ENCODE results near the gene GPR155. TPM values are rescaled to one million over a fixed set of nuclear protein-coding genes. Genes with fewer than 3 reads are reported as not detected.
"Not testable (repeated sequence)": the region's sequence is repeated elsewhere in the genome, so short reads cannot be mapped to it uniquely, and the experiment has no call there.

The GPR155 gene
- total and polyA plus RNA-seq, 4 donors: 3.1 to 9.4 (median 4.4) TPM

- peak overlapping the region in 1 of 2 donors; percentile 83 for H3K27ac ChIP-seq (ENCODE audit: low read depth in 1 of 2, low read length in 2 of 2)
- peak overlapping the region; percentile 67 to 79 for H3K9ac ChIP-seq (ENCODE audit: low read depth in 1 of 2, low read length in 2 of 2)
- TF ChIP-seq CTCF (IDR thresholded peaks at IDR 0.05; ENCODE audit: low read depth, low read length, missing input control) (no peak), MAX (IDR thresholded peaks at IDR 0.05) (no peak), HNF4A (conservative IDR thresholded peaks at IDR 0.05) (no peak), NR2F2 (IDR thresholded peaks at IDR 0.05) (no peak), TAF1 (conservative IDR thresholded peaks at IDR 0.05) (no peak), YY1 (IDR thresholded peaks at IDR 0.05) (no peak), REST (IDR thresholded peaks at IDR 0.05) (no peak), ATF3 (IDR thresholded peaks at IDR 0.05) (no peak), EGR1 (IDR thresholded peaks at IDR 0.05; ENCODE audit: low read depth in 2 of 2) (no peak)
- peak; percentile 65 for DNase-seq (ENCODE audit: low spot score)
- no peaks in the 10 kb centered on the region for H3K9me3 ChIP-seq (ENCODE audit: control insufficient read depth in 4 of 4, low read length in 3 of 4)
- peaks cover 2 to 12% (median 6%) of the 10 kb centered on the region in 4 donors for H3K4me1 ChIP-seq (ENCODE audit: control insufficient read depth in 4 of 4, insufficient read depth in 4 of 4, low read length in 3 of 4)
- peaks cover 0 to 4% (median 0%) of the 10 kb centered on the region in 4 donors for H3K36me3 ChIP-seq (ENCODE audit: control insufficient read depth in 4 of 4, insufficient read depth in 3 of 4, low read depth in 1 of 4, low read length in 3 of 4)
- 15% methylated on average over 23 of the region's 23 CpGs for WGBS
- H3K27me3 ChIP-seq (ENCODE audit: control insufficient read depth in 4 of 4, insufficient read depth in 4 of 4, low read length in 3 of 4): no peaks in the 10 kb centered on the region
- peak overlapping the region; percentile 67 to 88 (median 82) for H3K4me3 ChIP-seq (ENCODE audit: low read depth in 1 of 3, low read length in 3 of 3)
These were observed 854 bp downstream of the GPR155 start for GRCh38 chr2:174485788-174486562.

GRCh38 chr2:174485045-174485444 is 1.8 kb downstream of the GPR155 start:
- H3K9me3 ChIP-seq (ENCODE audit: control insufficient read depth in 4 of 4, low read length in 3 of 4); H3K27me3 ChIP-seq (ENCODE audit: control insufficient read depth in 4 of 4, insufficient read depth in 4 of 4, low read length in 3 of 4); H3K9ac ChIP-seq (ENCODE audit: low read depth in 1 of 2, low read length in 2 of 2); H3K27ac ChIP-seq (ENCODE audit: low read depth in 1 of 2, low read length in 2 of 2); DNase-seq (ENCODE audit: low spot score); H3K4me3 ChIP-seq (ENCODE audit: low read depth in 1 of 3, low read length in 3 of 3); H3K36me3 ChIP-seq (ENCODE audit: control insufficient read depth in 4 of 4, insufficient read depth in 3 of 4, low read depth in 1 of 4, low read length in 3 of 4): not testable (repeated sequence)
- WGBS: 87% methylated on average over 9 of the region's 9 CpGs
- H3K4me1 ChIP-seq (ENCODE audit: control insufficient read depth in 4 of 4, insufficient read depth in 4 of 4, low read length in 3 of 4): peaks cover 2 to 12% (median 6%) of the 10 kb centered on the region in 4 donors

- Histone ChIP-seq H3K9me3 (ENCODE audit: control insufficient read depth in 4 of 4, low read length in 3 of 4) (no peaks in the 10 kb centered on the region), H3K4me3 (ENCODE audit: low read depth in 1 of 3, low read length in 3 of 3) (no peak overlapping the region)
These were observed 2.3 kb downstream of the GPR155 start for GRCh38 chr2:174484573-174484972.

More at GRCh38 chr2:174484573-174484972, 2.3 kb downstream of the GPR155 start:
- Histone ChIP-seq H3K36me3 (ENCODE audit: control insufficient read depth in 4 of 4, insufficient read depth in 3 of 4, low read depth in 1 of 4, low read length in 3 of 4) (peaks cover 0 to 4% (median under 1%) of the 10 kb centered on the region in 4 donors), H3K9ac (ENCODE audit: low read depth in 1 of 2, low read length in 2 of 2) (no peak overlapping the region), H3K4me1 (ENCODE audit: control insufficient read depth in 4 of 4, insufficient read depth in 4 of 4, low read length in 3 of 4) (peaks cover 2 to 12% (median 6%) of the 10 kb centered on the region in 4 donors), H3K27me3 (ENCODE audit: control insufficient read depth in 4 of 4, insufficient read depth in 4 of 4, low read length in 3 of 4) (no peaks in the 10 kb centered on the region), H3K27ac (ENCODE audit: low read depth in 1 of 2, low read length in 2 of 2) (no peak overlapping the region)
- 98% methylated on average over 2 of the region's 2 CpGs for WGBS
- no peak for DNase-seq (ENCODE audit: low spot score)
- TF ChIP-seq GABPA (IDR thresholded peaks at IDR 0.05 in 1 of 2, conservative IDR thresholded peaks at IDR 0.05 in 1 of 2) (no peak), REST (IDR thresholded peaks at IDR 0.05) (no peak), NR2F2 (IDR thresholded peaks at IDR 0.05) (no peak), ZBTB33 (IDR thresholded peaks at IDR 0.05) (no peak), SP1 (IDR thresholded peaks at IDR 0.05) (no peak), FOXA1 (IDR thresholded peaks at IDR 0.05) (no peak), JUND (IDR thresholded peaks at IDR 0.05) (no peak), FOXA2 (IDR thresholded peaks at IDR 0.05) (no peak), RAD21 (IDR thresholded peaks at IDR 0.05) (no peak)
